ENCODE results near the gene AQP4. TPM values are rescaled to one million over a fixed set of nuclear protein-coding genes. Genes with fewer than 3 reads are reported as not detected.

AQP4 gene
- total RNA-seq, 4 donors from 2014 or later = 0.13 to 1.9 (median 0.49) TPM; not detected in 1

DNA sequence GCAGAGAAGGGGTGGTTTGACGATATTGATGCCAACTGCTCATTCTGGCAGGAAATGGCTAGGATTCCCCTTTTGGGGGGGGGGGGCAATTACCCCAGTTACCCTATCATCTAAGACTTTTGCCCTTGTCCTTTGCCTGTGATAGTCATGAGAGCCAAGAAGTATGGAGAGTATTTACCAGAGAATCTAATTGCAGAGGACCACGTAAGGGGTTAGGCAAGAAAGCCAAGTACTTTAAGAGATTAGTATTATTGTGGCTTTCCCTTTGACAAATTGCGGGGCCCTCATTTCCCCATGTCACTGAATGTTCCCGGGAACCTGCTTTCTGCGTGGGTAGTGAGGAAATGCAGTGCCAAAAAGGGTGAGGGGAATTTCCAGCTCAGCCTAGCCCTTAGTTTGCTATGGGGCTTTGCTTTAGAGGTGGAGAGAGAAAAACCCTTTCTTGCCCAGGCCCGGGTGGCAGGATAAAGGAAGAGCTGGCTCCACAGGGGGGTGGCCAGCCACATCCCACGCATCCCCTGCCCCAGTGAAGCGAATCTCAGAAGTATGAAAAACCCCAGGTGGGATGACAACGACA, 1.5 kb downstream of the AQP4 start:
- WGBS = 53% methylated on average over 9 of the region's 9 CpGs
- TF ChIP-seq POLR2AphosphoS5 (IDR thresholded peaks at IDR 0.05) = no peak
- TF ChIP-seq POLR2A (IDR thresholded peaks at IDR 0.05) = no peak
- no peak for TF ChIP-seq EP300 (IDR thresholded peaks at IDR 0.05)
- TF ChIP-seq, protein P1, sequence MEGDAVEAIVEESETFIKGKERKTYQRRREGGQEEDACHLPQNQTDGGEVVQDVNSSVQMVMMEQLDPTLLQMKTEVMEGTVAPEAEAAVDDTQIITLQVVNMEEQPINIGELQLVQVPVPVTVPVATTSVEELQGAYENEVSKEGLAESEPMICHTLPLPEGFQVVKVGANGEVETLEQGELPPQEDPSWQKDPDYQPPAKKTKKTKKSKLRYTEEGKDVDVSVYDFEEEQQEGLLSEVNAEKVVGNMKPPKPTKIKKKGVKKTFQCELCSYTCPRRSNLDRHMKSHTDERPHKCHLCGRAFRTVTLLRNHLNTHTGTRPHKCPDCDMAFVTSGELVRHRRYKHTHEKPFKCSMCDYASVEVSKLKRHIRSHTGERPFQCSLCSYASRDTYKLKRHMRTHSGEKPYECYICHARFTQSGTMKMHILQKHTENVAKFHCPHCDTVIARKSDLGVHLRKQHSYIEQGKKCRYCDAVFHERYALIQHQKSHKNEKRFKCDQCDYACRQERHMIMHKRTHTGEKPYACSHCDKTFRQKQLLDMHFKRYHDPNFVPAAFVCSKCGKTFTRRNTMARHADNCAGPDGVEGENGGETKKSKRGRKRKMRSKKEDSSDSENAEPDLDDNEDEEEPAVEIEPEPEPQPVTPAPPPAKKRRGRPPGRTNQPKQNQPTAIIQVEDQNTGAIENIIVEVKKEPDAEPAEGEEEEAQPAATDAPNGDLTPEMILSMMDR (IDR thresholded peaks at IDR 0.05) = no peak
- H3K36me3 ChIP-seq = no peaks in the 10 kb centered on the region
- peaks cover 24% of the 10 kb centered on the region for H3K27me3 ChIP-seq
- DNase-seq (ENCODE audit: low spot score in 2 of 2) = no peak
- H3K27ac ChIP-seq = no peak overlapping the region
- H3K4me3 ChIP-seq = no peak overlapping the region
- H3K9me3 ChIP-seq = no peaks in the 10 kb centered on the region
- H3K4me1 ChIP-seq = peaks cover 12% of the 10 kb centered on the region

DNA sequence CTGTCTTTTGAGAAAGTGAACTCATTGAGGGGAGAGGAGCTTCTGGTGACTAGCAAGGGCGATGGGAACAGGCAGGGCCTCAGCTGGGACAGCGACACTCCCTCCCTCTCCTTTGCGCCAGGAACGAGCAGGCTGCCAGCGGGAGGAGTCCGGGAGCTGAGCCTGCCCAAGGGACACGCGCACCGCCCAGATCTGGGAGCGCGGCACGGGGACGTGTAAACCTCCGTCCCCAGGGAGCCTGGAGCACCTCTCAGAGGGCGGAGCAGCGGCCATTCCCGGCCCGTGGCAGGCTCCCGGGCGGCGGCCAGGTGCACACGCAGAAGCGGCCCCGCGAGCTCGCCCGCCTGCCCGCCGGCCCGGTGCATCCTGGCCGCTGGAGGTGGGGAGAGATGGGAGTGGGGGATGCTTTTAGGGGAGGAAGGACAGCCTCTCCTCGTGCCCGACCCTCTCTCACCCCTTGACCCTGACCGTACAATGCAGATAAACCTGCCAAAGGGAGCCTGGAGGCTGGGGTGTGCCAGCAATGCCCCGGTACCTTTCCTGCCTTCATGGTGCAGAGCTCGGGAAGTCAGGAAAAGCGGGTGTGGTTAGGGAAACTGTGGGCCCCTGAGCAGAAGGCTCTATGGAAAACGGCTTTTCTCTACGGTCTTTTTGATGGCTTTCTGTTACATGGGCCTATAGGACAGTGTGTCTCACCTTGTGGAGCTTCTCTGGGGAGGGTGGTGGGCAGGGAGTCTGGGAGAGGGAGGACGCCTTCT, 2.2 kb downstream of the AQP4 start:
- no peak for TF ChIP-seq POLR2AphosphoS5 (IDR thresholded peaks at IDR 0.05)
- TF ChIP-seq, protein P1 (IDR thresholded peaks at IDR 0.05) = no peak
- TF ChIP-seq EP300 (IDR thresholded peaks at IDR 0.05) = no peak
- no peak for TF ChIP-seq POLR2A (IDR thresholded peaks at IDR 0.05)
- WGBS = 4% methylated on average over 23 of the region's 40 CpGs
- Histone ChIP-seq H3K27ac (no peak overlapping the region), H3K4me1 (peaks cover 12% of the 10 kb centered on the region), H3K4me3 (peak overlapping the region; percentile 45), H3K9me3 (no peaks in the 10 kb centered on the region), H3K36me3 (no peaks in the 10 kb centered on the region), H3K27me3 (peaks cover 24% of the 10 kb centered on the region)
- no peak for DNase-seq (ENCODE audit: low spot score in 2 of 2)

DNA sequence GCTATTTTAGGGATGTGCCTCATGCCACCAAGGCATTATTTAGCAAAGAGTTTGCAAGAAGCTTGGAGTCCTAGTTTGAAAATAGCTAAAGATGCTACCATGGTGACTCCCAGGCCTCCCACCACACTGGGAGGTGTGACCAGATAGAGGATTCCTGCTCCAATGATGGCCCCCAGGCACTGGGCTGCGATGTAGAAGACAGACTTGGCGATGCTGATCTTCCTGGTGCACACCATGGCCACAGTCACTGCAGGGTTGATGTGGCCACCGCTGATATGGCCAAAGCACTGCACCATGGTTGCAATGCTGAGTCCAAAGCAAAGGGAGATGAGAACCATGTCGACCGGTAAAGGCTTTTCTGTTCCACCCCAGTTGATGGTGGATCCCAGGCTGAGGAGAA, 3.4 kb downstream of the AQP4 start:
- peaks cover 12% of the 10 kb centered on the region for H3K4me1 ChIP-seq
- 96% methylated on average over 3 of the region's 5 CpGs for WGBS
- peaks cover 19% of the 10 kb centered on the region for H3K27me3 ChIP-seq
- H3K36me3 ChIP-seq = no peaks in the 10 kb centered on the region
- no peak overlapping the region for H3K4me3 ChIP-seq
- TF ChIP-seq POLR2A (IDR thresholded peaks at IDR 0.05) = no peak
- TF ChIP-seq POLR2AphosphoS5 (IDR thresholded peaks at IDR 0.05) = no peak
- TF ChIP-seq, protein P1 (IDR thresholded peaks at IDR 0.05) = no peak
- TF ChIP-seq EP300 (IDR thresholded peaks at IDR 0.05) = no peak
- no peak overlapping the region for H3K27ac ChIP-seq
- DNase-seq (ENCODE audit: low spot score in 2 of 2) = no peak
- no peaks in the 10 kb centered on the region for H3K9me3 ChIP-seq

DNA sequence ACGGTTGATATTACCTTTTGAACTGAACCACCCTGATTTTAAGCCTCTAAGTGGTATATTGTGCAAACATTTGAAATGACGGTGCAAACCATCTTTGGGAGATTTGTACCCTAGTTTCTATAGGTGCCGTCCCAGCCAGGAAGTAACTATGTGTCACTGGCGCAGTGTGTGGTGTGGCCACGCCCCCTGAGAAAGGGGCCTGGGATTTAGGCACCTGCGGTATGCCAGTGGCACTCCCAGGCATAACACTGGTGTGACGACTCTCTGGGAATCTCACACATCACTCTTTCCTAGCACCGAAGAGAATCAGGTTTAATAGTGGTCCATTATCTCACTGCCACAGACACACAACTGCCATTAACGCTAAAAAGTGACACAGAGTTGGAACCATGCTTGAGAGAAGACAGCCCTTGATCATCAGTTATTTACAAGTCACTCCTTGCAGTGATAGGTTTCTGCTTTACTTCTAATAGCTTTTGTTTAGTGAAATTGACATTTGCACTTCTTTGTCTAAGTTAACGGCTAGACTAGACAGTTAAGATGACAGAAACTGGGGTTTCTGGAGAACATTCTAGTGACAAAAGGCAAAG, 11.1 kb downstream of the AQP4 start:
- H3K4me1 ChIP-seq = no peaks in the 10 kb centered on the region
- H3K36me3 ChIP-seq = no peaks in the 10 kb centered on the region
- WGBS = 79% methylated on average over 10 of the region's 10 CpGs
- no peak for DNase-seq (ENCODE audit: low spot score in 2 of 2)
- no peak overlapping the region for H3K4me3 ChIP-seq
- TF ChIP-seq POLR2AphosphoS5 (IDR thresholded peaks at IDR 0.05) (no peak), POLR2A (IDR thresholded peaks at IDR 0.05) (no peak), EP300 (IDR thresholded peaks at IDR 0.05) (no peak)
- TF ChIP-seq, protein P1 (IDR thresholded peaks at IDR 0.05) = no peak
- H3K27ac ChIP-seq = no peak overlapping the region
- no peaks in the 10 kb centered on the region for H3K27me3 ChIP-seq
- H3K9me3 ChIP-seq = no peaks in the 10 kb centered on the region

DNA sequence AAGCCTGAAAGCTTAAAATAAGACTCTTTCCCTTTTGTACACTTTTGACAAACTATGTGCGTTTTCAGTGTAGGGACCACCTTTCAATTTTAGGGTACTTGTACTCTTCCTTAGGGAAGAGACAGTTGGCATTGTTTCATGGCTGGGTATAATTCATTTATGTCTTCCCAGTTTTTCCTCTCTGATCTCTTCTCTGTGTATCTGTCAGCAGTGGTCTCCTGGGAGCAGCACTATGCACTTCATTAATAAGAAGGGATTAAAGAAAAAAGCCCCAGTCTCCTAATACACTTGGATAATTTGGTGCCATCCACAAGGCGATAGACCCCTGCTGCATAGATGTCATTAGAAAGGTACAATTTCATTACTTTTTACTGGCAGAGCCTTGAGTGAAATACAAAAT, 12.1 kb downstream of the AQP4 start:
- H3K4me3 ChIP-seq = no peak overlapping the region
- no peaks in the 10 kb centered on the region for H3K36me3 ChIP-seq
- no peaks in the 10 kb centered on the region for H3K4me1 ChIP-seq
- no peak overlapping the region for H3K27ac ChIP-seq
- H3K27me3 ChIP-seq = no peaks in the 10 kb centered on the region
- WGBS = 87% methylated on average over 2 of the region's 2 CpGs
- no peak for DNase-seq (ENCODE audit: low spot score in 2 of 2)
- TF ChIP-seq, protein P1 (IDR thresholded peaks at IDR 0.05) = no peak
- TF ChIP-seq POLR2A (IDR thresholded peaks at IDR 0.05) (no peak), POLR2AphosphoS5 (IDR thresholded peaks at IDR 0.05) (no peak)
- H3K9me3 ChIP-seq = no peaks in the 10 kb centered on the region

Measured in suprapubic skin (tissue), 4 donors.